Liver (tissue), 9 donors: ENCODE results near the gene STEAP3. TPM values are rescaled to one million over a fixed set of nuclear protein-coding genes. Genes with fewer than 3 reads are reported as not detected.

ENCODE experiments used
- DNase-seq: peaks from one replicate; pipeline ENCODE4 v3.0.0-alpha.2; 2017; ENCODE audit warnings: low spot score
- H3K27ac ChIP-seq, 2 donors: one replicate each; pipeline ENCODE4 v1.7.0; 2013; ENCODE audit warnings: inconsistent platforms in 2 of 2, low read length in 2 of 2, control low read depth in 1 of 2, low read depth in 1 of 2, mild to moderate bottlenecking in 1 of 2
- H3K27me3 ChIP-seq, 4 donors: one replicate each; pipeline versions ENCODE4 v1.6.1 to v1.7.0; 2013; ENCODE audit warnings: low read length in 3 of 4, inconsistent platforms in 1 of 4, mild to moderate bottlenecking in 1 of 4, moderate library complexity in 1 of 4; ENCODE audit not compliant: control insufficient read depth in 4 of 4, insufficient read depth in 4 of 4
- H3K36me3 ChIP-seq, 4 donors: one replicate each; pipeline versions ENCODE4 v1.6.1 to v1.7.0; 2013; ENCODE audit warnings: low read length in 3 of 4, mild to moderate bottlenecking in 3 of 4, low read depth in 1 of 4, moderate library complexity in 1 of 4; ENCODE audit not compliant: control insufficient read depth in 4 of 4, insufficient read depth in 3 of 4
- H3K4me1 ChIP-seq, 4 donors: one replicate each; pipeline versions ENCODE4 v1.6.1 to v1.7.0; 2013; ENCODE audit warnings: low read length in 3 of 4, mild to moderate bottlenecking in 3 of 4, moderate library complexity in 1 of 4; ENCODE audit not compliant: control insufficient read depth in 4 of 4, insufficient read depth in 4 of 4
- H3K4me3 ChIP-seq, 3 donors: one replicate each; pipeline versions ENCODE4 v1.6.1 to v1.7.0; 2013; ENCODE audit warnings: low read length in 3 of 3, control low read depth in 1 of 3, low read depth in 1 of 3, mild to moderate bottlenecking in 1 of 3
- H3K9ac ChIP-seq, 2 donors: one replicate each; pipeline ENCODE4 v1.7.0; 2013; ENCODE audit warnings: low read length in 2 of 2, mild to moderate bottlenecking in 2 of 2, moderate library complexity in 2 of 2, control low read depth in 1 of 2, low read depth in 1 of 2
- H3K9me3 ChIP-seq, 4 donors: one replicate each; pipeline versions ENCODE4 v1.6.1 to v1.7.0; 2013; ENCODE audit warnings: low read length in 3 of 4; ENCODE audit not compliant: control insufficient read depth in 4 of 4
- EGR1 ChIP-seq, 2 donors: IDR thresholded peaks; 2 replicates each; pipeline ENCODE4 v1.6.1; 2016 to 2018; ENCODE audit warnings: antibody characterized with exemption in 2 of 2, low read depth in 2 of 2
- GABPA ChIP-seq, 2 donors: IDR thresholded peaks in 1 of 2; conservative IDR thresholded peaks in 1 of 2; 2 replicates each; pipeline ENCODE4 v1.6.1; 2016; ENCODE audit warnings: antibody characterized with exemption in 2 of 2, mild to moderate bottlenecking in 1 of 2, moderate library complexity in 1 of 2
- HNF4A ChIP-seq, 2 donors: conservative IDR thresholded peaks; 2 replicates each; pipeline ENCODE4 v1.6.1; 2016; ENCODE audit warnings: antibody characterized with exemption in 2 of 2, mild to moderate bottlenecking in 2 of 2
- HNF4G ChIP-seq: IDR thresholded peaks from 2 replicates; pipeline ENCODE4 v1.6.1; 2016; ENCODE audit warnings: antibody characterized with exemption
- JUND ChIP-seq, 2 donors: IDR thresholded peaks; 2 replicates each; pipeline ENCODE4 v1.6.1; 2016; ENCODE audit warnings: antibody characterized with exemption in 2 of 2
- MAX ChIP-seq: IDR thresholded peaks from 2 replicates; pipeline ENCODE4 v1.6.1; 2016; ENCODE audit warnings: antibody characterized with exemption
- NR2F2 ChIP-seq: IDR thresholded peaks from 2 replicates; pipeline ENCODE4 v1.6.1; 2016; ENCODE audit warnings: antibody characterized with exemption
- RAD21 ChIP-seq, 2 donors: IDR thresholded peaks; 2 replicates each; pipeline ENCODE4 v1.6.1; 2016; ENCODE audit warnings: antibody characterized with exemption in 2 of 2, mild to moderate bottlenecking in 2 of 2
- RXRA ChIP-seq, 2 donors: IDR thresholded peaks; 2 replicates each; pipeline ENCODE4 v1.6.1; 2017 to 2018; ENCODE audit warnings: antibody characterized with exemption in 2 of 2, mild to moderate bottlenecking in 1 of 2
- YY1 ChIP-seq: IDR thresholded peaks from 2 replicates; pipeline ENCODE4 v1.6.1; 2016; ENCODE audit warnings: antibody characterized with exemption, mild to moderate bottlenecking
- ZBTB33 ChIP-seq: IDR thresholded peaks from 2 replicates; pipeline ENCODE4 v1.6.1; 2016; ENCODE audit warnings: antibody characterized with exemption
- WGBS: extraction: QIAGEN DNeasy Blood & Tissue Kit; methylation state at CpG from one replicate; pipeline ENCODE4 v1.1.7; 2013; 5-methylcytosine and 5-hydroxymethylcytosine counted together
- polyA plus RNA-seq, 2 donors: library from polyadenylated mRNA; stranded (reverse) in 1 of 2; unstranded in 1 of 2; fragments of 200-250 nt in 1 of 2; fragments of >200 nt in 1 of 2; fragmentation: Nextera tagmentation in 1 of 2; extraction: Ambion mirVana in 1 of 2; gene quantifications; one replicate each; pipeline versions ENCODE4 v1.2.1 to v1.2.3, GENCODE V29; 2013 to 2015
- total RNA-seq, 2 donors: library from RNA; depleted of rRNA; stranded (reverse); fragments of >200 nt; gene quantifications; one replicate each; pipeline ENCODE4 v1.2.3, GENCODE V29; 2014
- donor health status: healthy.
- donor health status: healthy.
- donor health status: healthy.
- donor health status: healthy.
- donor health status: healthy.

STEAP3 gene
- total and polyA plus RNA-seq, 4 donors: 44.4 to 158 (median 113) TPM

GRCh38 chr2:119306196-119306590 is 82.6 kb downstream of the STEAP3 start:
- peak overlapping the region in 1 of 2 donors; percentile 70 for H3K9ac ChIP-seq
- DNase-seq: no peak
- H3K9me3 ChIP-seq: no peaks in the 10 kb centered on the region
- H3K27ac ChIP-seq: peak overlapping the region; percentile 52 to 69
- no peak for TF ChIP-seq YY1
- TF ChIP-seq HNF4A (conservative IDR thresholded peaks at IDR 0.05): no peak
- TF ChIP-seq ZBTB33: no peak
- TF ChIP-seq GABPA (IDR thresholded peaks at IDR 0.05 in 1 of 2, conservative IDR thresholded peaks at IDR 0.05 in 1 of 2): no peak
- TF ChIP-seq RAD21 (IDR thresholded peaks at IDR 0.05): no peak
- WGBS: 66% methylated on average over 10 of the region's 10 CpGs
- no peaks in the 10 kb centered on the region for H3K27me3 ChIP-seq
- peaks cover 1 to 13% (median 8%) of the 10 kb centered on the region in 4 donors for H3K4me1 ChIP-seq
- no peaks in the 10 kb centered on the region for H3K36me3 ChIP-seq
- H3K4me3 ChIP-seq: peak overlapping the region in 2 of 3 donors; percentile 34 to 35

GRCh38 chr2:119307419-119308140 is 83.9 kb downstream of the STEAP3 start:
- H3K9me3 ChIP-seq: no peaks in the 10 kb centered on the region
- H3K4me1 ChIP-seq: peaks cover 1 to 13% (median 8%) of the 10 kb centered on the region in 4 donors
- TF ChIP-seq RXRA (IDR thresholded peaks at IDR 0.05) (no peak), RAD21 (IDR thresholded peaks at IDR 0.05) (no peak), NR2F2 (no peak), HNF4G (no peak)
- no peak for DNase-seq
- H3K27ac ChIP-seq: no peak overlapping the region
- 90% methylated on average over 7 of the region's 7 CpGs for WGBS
- H3K4me3 ChIP-seq: no peak overlapping the region
- no peaks in the 10 kb centered on the region for H3K36me3 ChIP-seq
- no peaks in the 10 kb centered on the region for H3K27me3 ChIP-seq
- no peak overlapping the region for H3K9ac ChIP-seq

- WGBS: 96% methylated on average over 4 of the region's 4 CpGs
- H3K9me3 ChIP-seq: no peaks in the 10 kb centered on the region
- no peaks in the 10 kb centered on the region for H3K36me3 ChIP-seq
- no peak for DNase-seq
- no peak overlapping the region for H3K9ac ChIP-seq
- TF ChIP-seq MAX: no peak
- no peak for TF ChIP-seq EGR1 (IDR thresholded peaks at IDR 0.05; ENCODE audit: low read depth in 2 of 2)
- TF ChIP-seq GABPA (IDR thresholded peaks at IDR 0.05 in 1 of 2, conservative IDR thresholded peaks at IDR 0.05 in 1 of 2): no peak
- no peak for TF ChIP-seq RAD21 (IDR thresholded peaks at IDR 0.05)
- TF ChIP-seq JUND (IDR thresholded peaks at IDR 0.05): no peak
- no peak for TF ChIP-seq YY1
- H3K27ac ChIP-seq: no peak overlapping the region
- H3K27me3 ChIP-seq: no peaks in the 10 kb centered on the region
- peaks cover 1 to 13% (median 8%) of the 10 kb centered on the region in 4 donors for H3K4me1 ChIP-seq
- H3K4me3 ChIP-seq: no peak overlapping the region
Measured at GRCh38 chr2:119308793-119309330, 85.2 kb downstream of the STEAP3 start.
